GM21526 (cell line): ENCODE results near the gene HEBP1.

ENCODE experiments used
- ATAC-seq: cut with Tn5 transposase; IDR thresholded peaks from one replicate; pipeline ENCODE4 v1.9.1; 2021; ENCODE audit warnings: moderate library complexity; ENCODE audit not compliant: unreplicated experiment, low FRiP score

HEBP1 gene

GRCh38 chr12:12992418-12993130 is 7.5 kb downstream of the HEBP1 start:
- no peak for ATAC-seq

DNA sequence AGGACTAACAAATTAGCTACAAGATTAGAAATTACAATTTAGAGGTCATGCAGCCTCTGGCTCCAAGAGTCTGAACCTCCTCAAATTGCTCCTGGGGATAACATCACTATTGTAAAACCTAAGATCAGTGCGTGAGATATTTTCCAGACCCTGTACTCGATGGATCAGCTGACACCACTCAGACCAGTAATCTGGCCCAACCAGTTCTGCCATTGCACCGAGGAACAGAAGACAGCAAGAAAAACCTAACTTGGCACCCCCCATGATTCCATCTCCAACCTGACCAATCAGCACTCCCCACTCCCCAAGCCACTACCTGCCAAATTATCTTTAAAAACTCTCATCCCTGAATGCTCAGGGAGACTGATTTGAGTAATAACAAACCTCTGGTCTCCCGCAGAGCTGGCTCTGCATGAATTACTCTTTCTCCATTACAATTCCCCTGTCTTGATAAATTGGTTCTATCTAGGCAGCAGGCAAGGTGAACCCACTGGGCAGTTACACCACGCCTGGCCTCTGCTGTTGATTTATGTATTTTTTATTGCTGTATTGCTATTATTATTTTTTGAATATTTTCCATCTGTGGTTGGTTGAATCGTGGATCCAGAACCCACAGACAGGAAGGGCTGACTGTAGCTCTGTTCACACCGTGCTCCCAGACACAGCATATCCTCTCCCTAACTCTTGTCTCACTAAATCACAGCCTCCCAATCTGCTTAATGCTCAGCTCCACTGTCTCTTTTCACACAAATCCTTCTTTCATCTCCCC is 9.2 kb downstream of the HEBP1 start:
- no peak for ATAC-seq

DNA sequence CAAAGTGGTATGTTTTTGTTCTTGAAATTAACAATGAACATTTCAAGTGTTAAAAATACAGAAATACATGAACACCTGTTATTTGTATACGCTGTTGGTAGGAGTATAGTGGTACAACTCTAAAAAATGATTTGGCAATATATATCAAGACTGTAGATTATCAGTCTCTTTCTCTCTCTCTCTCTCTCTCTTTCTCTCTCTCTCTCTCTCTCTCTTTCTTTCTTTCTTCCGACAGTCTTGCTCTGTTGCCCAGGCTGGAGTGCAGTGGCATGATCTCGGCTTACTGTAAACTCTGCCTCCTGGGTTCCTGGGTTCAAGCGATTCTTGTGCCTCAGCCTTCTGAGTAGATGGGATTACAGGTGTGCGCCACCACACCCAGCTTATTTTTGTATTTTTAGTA is 12.6 kb downstream of the HEBP1 start:
- no peak for ATAC-seq

DNA sequence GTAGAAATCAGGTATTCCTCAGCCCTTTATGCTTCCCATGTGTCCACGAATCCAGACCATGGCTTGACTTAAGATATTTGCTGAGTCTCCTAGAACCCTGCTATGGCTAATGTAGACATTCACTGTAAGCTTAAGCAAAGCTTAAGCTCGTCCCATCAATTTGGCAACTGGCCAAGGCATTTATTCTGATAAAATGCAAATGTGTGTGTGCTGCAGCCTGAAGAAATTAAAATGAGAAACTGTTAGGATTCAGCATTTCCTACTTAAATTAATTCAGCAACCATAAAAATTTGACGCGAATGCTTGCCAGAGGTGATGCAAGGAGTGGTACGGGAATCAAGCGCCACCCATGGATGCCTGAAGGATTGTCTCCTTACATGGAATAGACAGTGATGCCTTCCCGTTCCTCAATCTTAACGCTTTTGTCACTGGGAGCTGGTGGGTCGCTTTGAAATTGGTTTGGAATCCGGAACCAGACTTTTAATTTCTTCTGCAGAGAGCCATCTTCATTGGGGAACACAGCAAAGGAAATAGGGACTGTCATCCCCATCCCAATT is 13.2 kb downstream of the HEBP1 start:
- ATAC-seq: no peak

DNA sequence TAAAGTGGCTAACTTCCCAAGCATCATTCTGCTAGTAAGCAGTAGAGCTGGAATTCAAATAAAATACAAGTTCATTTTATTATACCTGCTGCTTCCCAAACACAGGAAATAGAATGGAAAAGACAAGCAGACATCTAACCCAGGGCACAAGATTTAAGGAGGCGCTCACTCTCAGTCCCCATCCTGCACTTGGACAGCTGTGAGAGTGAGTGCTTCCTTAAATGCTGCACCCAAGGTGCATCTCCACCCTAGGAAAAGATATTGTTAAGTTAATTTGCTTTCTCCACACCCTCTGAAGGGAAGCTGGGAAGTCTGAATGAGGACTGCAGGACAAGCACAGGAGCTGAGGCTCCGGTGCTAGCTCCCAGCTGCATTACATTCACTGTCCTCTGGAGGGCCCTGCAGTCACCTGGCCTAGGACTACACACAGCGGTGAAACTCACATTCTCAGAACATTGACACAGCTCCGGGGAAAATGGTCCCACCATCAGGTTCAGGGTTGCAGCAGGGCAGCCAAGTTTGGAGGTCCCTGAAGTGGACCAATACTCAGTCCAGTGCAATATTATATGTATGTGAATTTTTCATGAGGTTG is 14.2 kb downstream of the HEBP1 start:
- no peak for ATAC-seq

DNA sequence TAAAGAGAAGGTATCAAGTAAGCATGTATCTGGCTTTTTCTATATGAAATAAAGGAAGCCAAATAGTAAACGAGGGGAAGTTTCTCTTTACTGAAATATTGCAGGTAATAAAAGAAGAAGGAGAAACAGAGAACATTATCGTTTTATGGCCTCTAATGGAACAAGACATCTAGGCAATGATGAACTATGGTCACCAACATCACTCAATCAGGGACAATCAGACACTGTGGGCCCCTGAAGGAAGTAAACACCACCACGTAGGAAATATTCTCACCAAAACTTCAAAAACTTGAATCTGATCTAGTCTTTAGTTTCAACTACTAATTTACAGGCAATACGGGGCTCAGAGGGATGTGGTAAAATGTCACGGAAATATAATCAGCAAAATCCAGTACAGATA is 15.9 kb downstream of the HEBP1 start:
- no peak for ATAC-seq

DNA sequence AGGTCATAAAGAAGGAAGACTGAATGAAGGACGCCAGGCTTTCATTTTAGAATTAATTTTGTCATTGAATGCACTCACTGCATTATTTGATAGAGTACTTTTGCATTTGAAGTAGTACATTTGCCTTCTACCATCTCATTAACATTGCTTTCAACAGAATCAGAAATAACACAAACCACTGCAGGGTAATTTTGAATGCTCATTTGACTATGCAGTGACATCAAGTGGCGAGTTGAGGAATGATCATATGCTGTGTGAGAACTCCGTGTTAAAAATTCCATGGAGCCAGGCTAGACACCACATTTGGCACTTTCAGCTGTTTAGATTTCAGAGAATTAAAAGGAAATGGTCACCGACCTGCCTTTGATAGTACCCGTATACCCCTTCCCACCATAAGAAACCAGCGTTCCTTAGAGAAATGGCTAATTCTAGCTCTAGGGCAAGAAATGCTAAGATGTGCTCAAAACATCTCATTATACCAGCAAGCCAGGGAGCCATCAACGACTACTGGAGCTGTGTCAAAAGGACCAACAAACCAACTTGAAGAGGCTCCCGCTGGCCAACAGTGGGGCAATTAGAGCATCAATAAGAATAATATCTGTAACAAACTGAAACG is 16.5 kb downstream of the HEBP1 start:
- ATAC-seq: no peak

DNA sequence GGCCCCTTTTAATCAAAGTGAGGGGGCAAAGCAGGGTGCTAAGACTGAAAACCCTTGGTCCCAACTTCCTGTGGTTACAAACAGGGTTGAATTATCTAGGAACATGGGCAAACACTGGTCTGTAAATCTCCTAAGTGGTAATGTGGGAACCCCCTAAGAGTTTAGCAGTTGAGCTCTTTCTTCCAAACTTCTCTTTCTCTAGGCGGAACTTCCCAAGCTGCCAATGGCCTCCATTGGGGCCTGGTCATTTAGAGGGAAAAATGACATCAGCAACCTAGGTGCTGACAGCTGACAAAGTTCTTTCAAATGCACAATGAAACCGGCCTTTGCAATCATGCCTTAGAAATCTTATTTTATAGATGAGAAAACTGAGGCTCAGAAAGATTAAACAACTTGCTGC is 17.7 kb downstream of the HEBP1 start:
- no peak for ATAC-seq

- no peak for ATAC-seq
Measured at GRCh38 chr12:12979731-12980259, 20.3 kb downstream of the HEBP1 start.

GRCh38 chr12:12979126-12979525 is 20.9 kb downstream of the HEBP1 start:
- ATAC-seq: no peak

DNA sequence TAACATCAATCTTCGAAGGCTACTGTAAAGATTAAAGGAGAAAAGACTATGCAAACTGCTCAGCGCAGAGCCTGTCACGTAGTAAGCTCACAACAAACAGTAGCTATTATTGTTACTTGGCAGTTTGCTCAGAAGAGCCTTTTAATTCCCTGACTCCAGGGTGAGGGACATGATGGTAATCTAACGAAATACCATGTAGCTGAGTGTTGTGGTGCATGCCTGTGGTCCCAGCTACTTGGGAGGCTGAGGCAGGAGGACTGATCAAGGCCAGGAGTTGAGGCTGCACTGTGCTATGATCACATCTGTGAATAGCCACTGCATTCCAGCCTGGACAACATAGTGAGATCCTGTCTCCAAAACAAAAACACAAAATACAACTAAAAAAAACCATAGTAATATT is 22.8 kb downstream of the HEBP1 start:
- no peak for ATAC-seq

DNA sequence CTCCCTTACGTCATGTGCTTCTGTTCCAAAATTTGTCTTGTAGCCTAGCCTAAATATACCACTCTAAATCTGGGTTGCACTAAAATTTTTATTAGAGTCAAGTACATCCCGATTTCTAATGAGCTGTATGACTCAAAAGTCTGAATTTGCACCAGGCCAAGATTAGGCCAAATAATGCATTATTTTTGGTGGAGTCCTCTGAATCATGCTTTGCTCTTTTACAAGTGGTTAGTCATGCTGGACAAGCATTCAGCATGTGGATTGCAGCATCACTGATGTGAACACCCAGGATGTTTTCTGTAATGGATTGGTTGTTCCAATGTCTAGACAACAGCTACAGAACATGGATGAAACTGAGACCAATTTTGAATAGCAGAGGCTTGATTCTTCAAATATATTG is 23.7 kb downstream of the HEBP1 start:
- ATAC-seq: no peak

DNA sequence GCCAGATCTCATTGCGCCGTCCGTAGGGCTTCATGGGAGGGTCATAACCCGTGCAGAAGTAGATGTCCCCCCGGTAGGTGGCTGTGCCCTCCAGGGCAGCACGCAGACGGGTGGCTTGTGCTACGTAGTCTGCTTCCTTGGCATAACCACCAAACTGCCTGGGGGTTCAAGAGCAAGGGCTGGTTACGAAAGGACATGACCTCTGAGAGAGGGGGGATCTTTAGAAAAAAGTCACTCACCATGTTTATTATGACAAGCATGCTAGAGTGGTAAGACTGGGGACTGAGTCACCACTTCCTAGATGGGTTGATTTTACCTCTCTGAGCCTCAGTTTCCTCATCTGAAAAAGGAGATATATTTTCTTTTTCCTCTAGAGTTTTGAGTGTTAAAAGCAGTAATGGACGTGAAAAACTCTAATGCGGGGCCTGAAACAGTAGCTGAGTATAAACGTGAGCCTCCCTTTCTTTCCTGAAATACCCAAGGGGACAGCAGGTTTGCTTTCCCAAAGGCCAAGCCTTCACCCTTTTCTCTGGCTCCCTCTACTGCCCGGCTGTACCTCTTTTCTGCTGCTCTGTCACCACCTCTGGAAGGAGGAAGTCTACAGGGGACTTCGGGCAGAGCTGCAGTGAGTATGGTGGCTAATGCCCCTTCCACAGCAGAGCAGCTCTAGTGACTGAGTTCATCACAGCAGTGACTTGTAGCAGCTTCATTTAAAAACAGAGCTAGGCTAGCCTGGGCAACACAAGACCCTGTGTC is 24.6 kb downstream of the HEBP1 start:
- ATAC-seq: no peak

GRCh38 chr12:12974211-12974610 is 25.9 kb downstream of the HEBP1 start:
- ATAC-seq: no peak

- no peak for ATAC-seq
Measured at GRCh38 chr12:12973019-12973418, 27.0 kb downstream of the HEBP1 start.

DNA sequence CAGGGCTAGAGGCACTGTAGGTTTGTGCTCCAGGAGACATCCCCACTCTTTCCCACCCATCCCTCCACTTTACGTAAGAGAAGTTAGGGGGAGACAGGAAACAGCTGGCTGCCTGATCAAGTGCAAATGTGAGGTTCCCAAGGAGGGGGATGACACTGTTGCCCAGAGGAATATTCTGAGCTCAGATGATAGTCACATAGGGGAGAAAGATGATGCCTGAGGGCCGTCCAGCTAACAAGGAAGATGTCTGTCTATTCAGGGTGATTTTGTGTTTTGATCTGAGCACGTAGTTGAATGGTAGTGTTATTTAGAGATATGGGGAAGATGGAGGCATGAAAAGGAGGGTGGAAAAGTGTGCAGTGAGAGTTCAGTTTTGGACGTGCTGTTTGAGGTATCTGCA is 34.2 kb downstream of the HEBP1 start:
- no peak for ATAC-seq

DNA sequence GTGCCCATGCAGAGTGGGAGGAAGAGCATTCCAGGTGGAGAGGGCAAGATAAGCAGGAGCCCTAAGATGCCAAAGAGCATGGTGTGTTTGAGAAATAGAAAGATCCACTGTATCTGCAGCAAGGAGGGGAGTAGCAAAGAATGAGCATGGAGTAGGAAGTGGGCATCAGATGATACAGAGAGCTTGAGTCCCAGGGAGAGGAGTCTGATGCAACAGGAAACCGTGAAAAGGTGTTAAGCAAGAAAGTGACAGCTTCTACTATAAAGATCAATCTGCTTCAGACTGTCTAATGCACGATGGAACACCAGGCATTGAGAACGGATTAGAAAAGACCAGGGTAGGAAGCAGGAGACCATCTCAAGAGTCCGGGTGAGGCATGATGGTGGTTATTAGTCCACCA is 35.8 kb downstream of the HEBP1 start:
- no peak for ATAC-seq

DNA sequence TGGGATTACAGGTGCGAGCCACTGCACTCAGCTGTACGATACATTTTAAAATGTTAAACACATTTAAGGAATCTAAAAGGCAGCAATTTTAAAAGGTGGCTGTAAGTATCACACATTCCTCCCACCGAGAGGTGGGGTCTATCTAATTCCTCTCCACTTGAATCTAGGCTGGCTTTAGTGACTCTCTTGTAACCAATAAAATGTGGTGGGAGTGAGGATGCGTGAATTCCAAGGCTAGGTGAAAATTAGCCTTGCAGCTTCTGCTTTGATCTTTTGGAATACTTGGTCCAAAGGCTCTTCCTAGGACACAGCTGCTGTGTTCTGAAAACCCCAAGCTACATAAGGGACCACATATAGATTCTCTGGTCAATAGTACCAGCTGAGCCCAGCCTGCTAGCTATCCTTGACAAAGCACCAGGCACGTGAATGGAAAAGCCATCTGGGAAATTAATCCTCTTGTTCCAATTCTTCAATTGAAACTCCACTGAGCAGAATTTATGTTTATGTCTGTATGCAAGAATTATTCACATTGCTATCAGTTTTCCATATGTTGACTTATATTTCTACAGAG is 39.3 kb downstream of the HEBP1 start:
- ATAC-seq: no peak

DNA sequence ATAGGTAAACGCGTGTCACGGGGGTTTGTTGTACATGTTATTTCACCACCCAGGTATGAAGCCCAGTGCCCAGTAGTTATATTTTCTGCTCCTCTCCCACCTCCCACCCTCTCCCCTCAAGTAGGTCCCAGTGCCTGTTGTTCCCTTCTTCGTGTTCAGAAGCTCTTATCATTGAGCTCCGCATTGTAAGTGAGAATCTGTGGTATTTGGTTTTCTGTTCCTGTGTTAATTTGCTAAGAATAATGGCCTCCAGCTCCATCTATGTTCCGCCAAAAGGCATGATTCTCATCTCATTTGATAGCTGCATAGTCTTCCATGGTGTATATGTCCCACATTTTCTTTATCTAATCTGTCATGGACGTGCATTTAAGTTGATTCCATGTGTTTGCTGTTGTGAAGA is 41.2 kb downstream of the HEBP1 start:
- ATAC-seq: no peak
